ENCODE results near the gene MBD3L3.
"Not testable (repeated sequence)": the region's sequence is repeated elsewhere in the genome, so short reads cannot be mapped to it uniquely, and the experiment has no call there.

MBD3L3 gene

DNA sequence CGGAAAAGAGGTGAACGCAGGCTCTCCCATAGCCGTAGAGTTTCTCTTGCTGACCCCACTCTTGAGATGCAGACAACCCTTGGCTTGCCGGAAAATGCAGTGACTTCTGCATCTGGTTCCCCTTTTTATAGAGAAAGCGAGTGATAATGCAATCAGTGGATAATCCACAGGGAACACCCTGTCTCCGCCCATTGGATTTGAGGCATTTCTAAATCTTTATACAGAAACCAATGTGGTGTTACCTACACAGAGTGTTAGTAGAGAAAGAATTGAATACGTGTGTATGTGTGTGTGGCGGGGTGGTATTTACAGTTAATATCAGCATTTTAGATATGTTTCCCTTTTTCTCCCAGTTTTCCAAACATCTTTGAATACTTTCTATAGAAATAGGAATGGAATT lies at the start of gene MBD3L3:
Gene MBD3L3, minus strand, starts transcription at position 101 of the 400 bp plus-strand sequence. Its CDS starts 71 bp downstream, at position 30.
- H3K27ac ChIP-seq (ENCODE audit: low read depth in 2 of 2, low read length in 2 of 2); H3K4me1 ChIP-seq (ENCODE audit: control insufficient read depth in 2 of 2, insufficient read depth in 2 of 2, low read length in 2 of 2); H3K27me3 ChIP-seq (ENCODE audit: control insufficient read depth in 2 of 2, insufficient read depth in 2 of 2, low read length in 2 of 2); H3K4me3 ChIP-seq (ENCODE audit: low read length in 2 of 2); H3K9ac ChIP-seq (ENCODE audit: low read depth in 1 of 2, low read length in 2 of 2); H3K36me3 ChIP-seq (ENCODE audit: control insufficient read depth in 2 of 2, insufficient read depth in 2 of 2, low read length in 2 of 2); H3K9me3 ChIP-seq (ENCODE audit: control insufficient read depth in 2 of 2, low read length in 2 of 2): not testable (repeated sequence)

DNA sequence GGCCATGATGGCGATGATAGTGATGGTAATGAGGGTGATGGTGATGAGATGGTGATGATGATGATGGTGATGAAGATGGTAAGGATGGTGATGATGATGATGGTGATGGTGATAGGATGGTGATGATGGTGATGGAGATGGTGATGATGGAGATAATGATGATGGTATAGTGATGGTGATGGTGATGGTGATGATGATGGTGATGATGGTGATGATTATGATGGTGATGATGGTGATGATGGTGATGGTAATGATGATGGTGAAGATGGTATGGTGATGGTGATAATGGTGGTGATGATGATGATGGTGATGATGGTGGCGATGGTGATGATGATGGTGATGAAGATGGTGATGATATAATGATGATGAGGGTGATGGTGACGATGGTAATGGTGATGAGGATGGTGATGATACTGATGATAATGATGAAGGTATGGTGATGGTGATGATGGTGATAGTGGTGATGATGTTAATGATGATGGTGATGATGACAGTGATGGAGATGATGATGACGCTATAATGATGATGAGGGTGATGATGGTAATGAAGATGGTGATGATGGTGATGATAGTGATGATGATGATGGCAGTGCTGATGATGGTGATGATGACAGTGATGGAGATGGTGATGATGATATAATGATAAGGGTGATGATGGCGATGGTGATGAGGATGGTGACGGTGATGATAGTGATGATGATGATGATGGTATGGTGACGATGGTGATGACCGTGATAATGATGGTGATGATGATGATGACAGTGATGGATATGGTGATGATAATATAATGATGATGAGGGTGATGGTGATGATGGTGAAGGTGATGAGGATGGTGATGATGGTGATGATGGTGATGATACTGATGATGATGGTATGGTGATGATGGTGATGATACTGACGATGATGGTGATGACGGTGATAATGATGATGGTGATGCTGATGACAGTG lies 48.5 kb upstream of the MBD3L3 start:
- Histone ChIP-seq H3K27me3 (ENCODE audit: control insufficient read depth in 2 of 2, insufficient read depth in 2 of 2, low read length in 2 of 2) (no peaks in the 10 kb centered on the region), H3K9ac (ENCODE audit: low read depth in 1 of 2, low read length in 2 of 2) (no peak overlapping the region), H3K4me3 (ENCODE audit: low read length in 2 of 2) (no peak overlapping the region), H3K27ac (ENCODE audit: low read depth in 2 of 2, low read length in 2 of 2) (no peak overlapping the region), H3K4me1 (ENCODE audit: control insufficient read depth in 2 of 2, insufficient read depth in 2 of 2, low read length in 2 of 2) (no peaks in the 10 kb centered on the region), H3K9me3 (ENCODE audit: control insufficient read depth in 2 of 2, low read length in 2 of 2) (no peaks in the 10 kb centered on the region), H3K36me3 (ENCODE audit: control insufficient read depth in 2 of 2, insufficient read depth in 2 of 2, low read length in 2 of 2) (no peaks in the 10 kb centered on the region)

DNA sequence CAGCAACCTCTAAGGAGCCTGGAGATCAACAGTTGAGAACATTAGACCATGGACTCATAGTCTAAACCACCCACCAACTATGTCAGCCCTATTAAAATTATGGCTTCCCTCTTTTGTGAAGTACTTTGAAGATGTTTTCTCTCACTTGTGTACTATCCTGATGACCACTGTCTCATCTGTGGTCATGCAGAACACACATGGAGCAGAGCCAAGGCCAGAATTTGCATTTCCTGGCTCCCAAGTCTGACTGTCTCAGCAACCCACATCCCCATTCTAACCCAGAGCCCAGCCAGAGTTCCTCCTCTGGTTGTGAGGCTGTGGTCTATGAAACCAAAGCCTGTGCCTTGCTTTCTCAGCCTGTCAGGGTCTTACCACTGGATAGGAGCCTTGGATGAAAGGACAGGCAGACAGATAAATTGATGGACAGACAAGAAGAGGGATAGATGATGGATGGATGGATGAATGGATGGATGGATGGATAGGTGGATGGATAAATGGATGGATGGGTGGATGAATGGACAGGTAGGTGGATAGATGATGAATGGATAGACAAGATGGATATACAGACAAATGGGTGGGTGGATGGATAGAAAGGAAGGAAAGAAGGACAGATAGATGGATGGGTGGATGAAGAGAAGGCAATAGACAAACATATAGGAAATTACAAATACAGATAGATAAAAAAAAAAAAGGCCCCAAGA lies 46.4 kb upstream of the MBD3L3 start:
- Histone ChIP-seq H3K4me1 (ENCODE audit: control insufficient read depth in 2 of 2, insufficient read depth in 2 of 2, low read length in 2 of 2) (peaks cover under 1 to 3% of the 10 kb centered on the region in 2 donors), H3K9ac (ENCODE audit: low read depth in 1 of 2, low read length in 2 of 2) (no peak overlapping the region), H3K27me3 (ENCODE audit: control insufficient read depth in 2 of 2, insufficient read depth in 2 of 2, low read length in 2 of 2) (no peaks in the 10 kb centered on the region), H3K36me3 (ENCODE audit: control insufficient read depth in 2 of 2, insufficient read depth in 2 of 2, low read length in 2 of 2) (no peaks in the 10 kb centered on the region), H3K9me3 (ENCODE audit: control insufficient read depth in 2 of 2, low read length in 2 of 2) (no peaks in the 10 kb centered on the region), H3K4me3 (ENCODE audit: low read length in 2 of 2) (no peak overlapping the region), H3K27ac (ENCODE audit: low read depth in 2 of 2, low read length in 2 of 2) (no peak overlapping the region)

DNA sequence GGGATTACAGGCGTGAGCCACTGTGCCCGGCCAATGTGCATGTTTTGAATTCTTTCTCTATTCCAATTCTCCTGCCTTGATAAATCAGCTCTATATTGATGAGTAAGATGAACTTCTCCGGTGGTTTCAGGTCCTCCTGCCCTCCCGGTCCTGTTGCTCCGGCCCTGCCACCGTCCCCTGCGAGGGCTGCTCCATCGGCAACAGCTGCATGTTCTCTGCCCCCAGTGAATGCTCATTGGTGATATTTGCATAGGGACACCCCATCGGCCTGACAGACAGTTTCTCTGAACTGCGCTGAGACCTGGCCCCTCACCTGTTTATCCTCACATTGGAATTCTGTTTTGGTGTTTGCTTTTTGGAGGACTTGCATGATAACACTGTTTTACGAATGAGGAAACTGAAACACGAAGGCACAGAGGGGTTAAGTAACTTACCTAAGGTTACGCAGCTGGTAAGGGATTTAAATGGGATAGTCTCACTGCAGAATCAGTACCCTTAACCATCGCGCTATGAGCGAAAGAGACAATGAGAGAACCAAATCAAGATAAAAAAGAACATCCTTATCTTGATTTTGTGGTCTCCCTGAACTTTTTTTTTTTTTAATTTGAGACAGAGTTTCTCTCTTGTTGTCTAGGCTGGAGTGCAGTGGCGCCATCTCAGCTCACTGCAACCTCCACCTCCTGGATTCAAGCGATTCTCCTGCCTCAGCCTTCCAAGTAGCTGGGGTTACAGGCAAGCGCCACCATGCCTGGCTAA lies 43.2 kb upstream of the MBD3L3 start:
- H3K27ac ChIP-seq (ENCODE audit: low read depth in 2 of 2, low read length in 2 of 2): no peak overlapping the region
- H3K36me3 ChIP-seq (ENCODE audit: control insufficient read depth in 2 of 2, insufficient read depth in 2 of 2, low read length in 2 of 2): no peaks in the 10 kb centered on the region
- no peak overlapping the region for H3K9ac ChIP-seq (ENCODE audit: low read depth in 1 of 2, low read length in 2 of 2)
- H3K27me3 ChIP-seq (ENCODE audit: control insufficient read depth in 2 of 2, insufficient read depth in 2 of 2, low read length in 2 of 2): no peaks in the 10 kb centered on the region
- no peaks in the 10 kb centered on the region for H3K9me3 ChIP-seq (ENCODE audit: control insufficient read depth in 2 of 2, low read length in 2 of 2)
- H3K4me3 ChIP-seq (ENCODE audit: low read length in 2 of 2): no peak overlapping the region
- peaks cover 5 to 7% of the 10 kb centered on the region in 2 donors for H3K4me1 ChIP-seq (ENCODE audit: control insufficient read depth in 2 of 2, insufficient read depth in 2 of 2, low read length in 2 of 2)

DNA sequence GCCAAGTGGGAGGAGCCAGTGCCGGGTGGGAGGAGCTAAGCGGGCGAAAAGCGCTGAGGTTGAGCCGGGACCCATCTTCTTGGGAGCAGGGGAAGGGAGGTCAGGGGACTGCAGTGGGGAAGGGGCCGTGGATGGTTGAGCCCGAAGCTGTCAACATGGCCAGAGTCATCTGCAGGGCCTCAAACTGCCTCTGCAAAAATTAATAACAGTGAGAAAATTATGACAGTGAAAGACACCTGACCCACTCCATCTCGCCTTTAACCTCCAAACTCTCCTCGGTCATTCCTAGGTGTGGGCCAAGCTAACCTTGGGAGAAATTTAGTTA lies 41.1 kb upstream of the MBD3L3 start:
- H3K27me3 ChIP-seq (ENCODE audit: control insufficient read depth in 2 of 2, insufficient read depth in 2 of 2, low read length in 2 of 2): no peaks in the 10 kb centered on the region
- peak overlapping the region; percentile 81 to 95 for H3K9ac ChIP-seq (ENCODE audit: low read depth in 1 of 2, low read length in 2 of 2)
- H3K36me3 ChIP-seq (ENCODE audit: control insufficient read depth in 2 of 2, insufficient read depth in 2 of 2, low read length in 2 of 2): no peaks in the 10 kb centered on the region
- H3K4me3 ChIP-seq (ENCODE audit: low read length in 2 of 2): peak overlapping the region; percentile 88 to 98
- H3K9me3 ChIP-seq (ENCODE audit: control insufficient read depth in 2 of 2, low read length in 2 of 2): peaks cover 0 to 5% of the 10 kb centered on the region in 2 donors
- H3K4me1 ChIP-seq (ENCODE audit: control insufficient read depth in 2 of 2, insufficient read depth in 2 of 2, low read length in 2 of 2): peaks cover 5 to 7% of the 10 kb centered on the region in 2 donors
- peak overlapping the region; percentile 92 to 97 for H3K27ac ChIP-seq (ENCODE audit: low read depth in 2 of 2, low read length in 2 of 2)

DNA sequence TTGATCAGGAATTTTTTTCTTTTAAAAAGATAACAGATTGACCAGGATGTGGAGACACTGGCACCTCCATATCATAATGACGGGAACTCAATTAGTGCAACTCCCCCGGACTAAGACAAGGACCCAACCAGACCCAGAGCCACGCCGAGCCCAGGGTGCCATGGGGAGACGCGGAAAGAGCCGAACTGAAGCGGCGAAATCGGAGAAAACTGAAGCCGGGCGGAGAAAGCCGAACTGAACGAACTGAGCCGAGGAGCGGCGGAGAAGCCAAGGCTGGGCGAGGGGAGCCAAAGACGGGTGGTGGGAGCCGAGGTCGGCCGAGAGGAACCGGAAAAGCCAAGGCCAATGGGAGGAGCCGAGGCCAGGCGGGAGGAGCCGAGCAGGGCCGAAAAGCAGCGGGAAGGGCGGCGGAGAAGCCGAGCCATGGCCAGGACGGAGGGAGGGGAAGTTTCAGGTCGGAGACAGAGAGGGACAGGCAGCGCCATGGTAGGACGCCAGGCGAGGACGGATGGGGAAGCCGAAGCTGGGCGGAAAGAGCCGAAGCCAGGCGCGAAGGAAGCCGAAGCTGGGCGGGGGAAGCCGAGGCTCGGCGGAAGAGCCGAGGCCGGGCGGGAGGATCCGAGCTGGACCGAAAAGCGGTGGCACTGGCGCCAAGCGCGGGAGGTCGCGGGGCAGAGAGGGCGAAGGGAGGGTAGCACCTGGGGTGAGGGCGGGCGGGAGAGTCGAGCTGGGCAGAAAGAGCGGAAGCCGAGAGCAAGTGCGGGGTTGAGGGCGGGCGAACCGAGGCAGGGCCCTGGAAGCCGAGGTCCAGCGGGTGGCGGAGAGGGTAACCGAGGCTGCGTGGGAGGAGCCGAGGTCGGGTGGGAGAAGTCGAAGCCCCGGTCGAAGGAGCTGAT lies 40.5 kb upstream of the MBD3L3 start:
- Histone ChIP-seq H3K4me3 (ENCODE audit: low read length in 2 of 2) (peak overlapping the region; percentile 88 to 98), H3K9ac (ENCODE audit: low read depth in 1 of 2, low read length in 2 of 2) (peak overlapping the region; percentile 81 to 95), H3K36me3 (ENCODE audit: control insufficient read depth in 2 of 2, insufficient read depth in 2 of 2, low read length in 2 of 2) (no peaks in the 10 kb centered on the region), H3K27me3 (ENCODE audit: control insufficient read depth in 2 of 2, insufficient read depth in 2 of 2, low read length in 2 of 2) (no peaks in the 10 kb centered on the region), H3K4me1 (ENCODE audit: control insufficient read depth in 2 of 2, insufficient read depth in 2 of 2, low read length in 2 of 2) (peaks cover 5 to 7% of the 10 kb centered on the region in 2 donors), H3K9me3 (ENCODE audit: control insufficient read depth in 2 of 2, low read length in 2 of 2) (peaks cover 0 to 5% of the 10 kb centered on the region in 2 donors), H3K27ac (ENCODE audit: low read depth in 2 of 2, low read length in 2 of 2) (peak overlapping the region; percentile 92 to 97)

DNA sequence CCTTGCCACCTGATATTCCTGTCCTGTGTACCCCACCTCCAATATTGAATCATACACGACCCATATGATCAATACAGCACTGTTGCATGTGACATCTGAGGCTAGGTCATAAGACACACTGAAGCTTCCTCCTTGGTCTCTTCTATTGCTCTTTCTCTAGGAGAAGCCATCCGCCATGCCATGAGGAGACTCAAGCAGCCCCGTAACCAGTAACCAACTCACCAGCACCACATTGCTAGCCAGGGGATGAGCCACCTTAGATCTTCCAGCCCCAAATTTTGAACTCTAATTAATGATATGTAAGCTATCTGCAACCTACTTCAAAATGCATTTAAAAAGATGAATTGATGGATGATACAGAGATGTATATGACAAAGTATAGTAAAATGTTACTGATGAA lies 39.6 kb upstream of the MBD3L3 start:
- peaks cover 0 to 5% of the 10 kb centered on the region in 2 donors for H3K9me3 ChIP-seq (ENCODE audit: control insufficient read depth in 2 of 2, low read length in 2 of 2)
- peaks cover 5 to 7% of the 10 kb centered on the region in 2 donors for H3K4me1 ChIP-seq (ENCODE audit: control insufficient read depth in 2 of 2, insufficient read depth in 2 of 2, low read length in 2 of 2)
- peak overlapping the region in 1 of 2 donors; percentile 88 for H3K4me3 ChIP-seq (ENCODE audit: low read length in 2 of 2)
- no peak overlapping the region for H3K9ac ChIP-seq (ENCODE audit: low read depth in 1 of 2, low read length in 2 of 2)
- H3K27ac ChIP-seq (ENCODE audit: low read depth in 2 of 2, low read length in 2 of 2): no peak overlapping the region
- no peaks in the 10 kb centered on the region for H3K36me3 ChIP-seq (ENCODE audit: control insufficient read depth in 2 of 2, insufficient read depth in 2 of 2, low read length in 2 of 2)
- no peaks in the 10 kb centered on the region for H3K27me3 ChIP-seq (ENCODE audit: control insufficient read depth in 2 of 2, insufficient read depth in 2 of 2, low read length in 2 of 2)

DNA sequence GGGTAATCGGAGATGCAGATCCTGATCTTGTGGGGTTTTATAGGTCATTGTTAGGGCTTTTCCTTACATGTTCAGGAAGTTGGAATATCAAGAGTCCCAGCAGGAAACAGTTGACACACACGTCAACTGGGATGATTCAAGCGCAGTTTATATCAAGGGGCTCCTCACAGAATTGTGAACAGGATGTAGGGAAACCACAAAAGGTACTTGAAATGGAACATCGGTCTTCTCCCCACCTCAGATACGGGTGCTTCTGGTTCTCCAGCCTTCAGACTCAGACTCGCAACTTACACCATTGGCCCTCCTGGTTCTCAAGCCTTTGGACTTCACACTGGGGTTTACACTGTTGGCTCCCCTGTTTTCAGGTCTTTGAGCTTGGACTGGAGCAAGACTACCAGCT lies 30.5 kb upstream of the MBD3L3 start:
- Histone ChIP-seq H3K4me3 (ENCODE audit: low read length in 2 of 2) (no peak overlapping the region), H3K27me3 (ENCODE audit: control insufficient read depth in 2 of 2, insufficient read depth in 2 of 2, low read length in 2 of 2) (no peaks in the 10 kb centered on the region), H3K27ac (ENCODE audit: low read depth in 2 of 2, low read length in 2 of 2) (no peak overlapping the region), H3K9me3 (ENCODE audit: control insufficient read depth in 2 of 2, low read length in 2 of 2) (peaks cover 31 to 36% of the 10 kb centered on the region in 2 donors), H3K4me1 (ENCODE audit: control insufficient read depth in 2 of 2, insufficient read depth in 2 of 2, low read length in 2 of 2) (no peaks in the 10 kb centered on the region), H3K36me3 (ENCODE audit: control insufficient read depth in 2 of 2, insufficient read depth in 2 of 2, low read length in 2 of 2) (peaks cover 3 to 6% of the 10 kb centered on the region in 2 donors), H3K9ac (ENCODE audit: low read depth in 1 of 2, low read length in 2 of 2) (no peak overlapping the region)

Data from mucosa of rectum (tissue), 2 donors.